WTC11 (cell line): ENCODE measurements around the gene WTAP. TPM values are rescaled to one million over a fixed set of nuclear protein-coding genes. Genes with fewer than 3 reads are reported as not detected.

ENCODE experiments used
- ATAC-seq: fragments of 200-7000 bp; cut with Tn5 transposase; 2 replicates; pipeline ENCODE4 v1.10.0; 2021; ENCODE audit warnings: mild to moderate bottlenecking, moderate library complexity
- CTCF ChIA-PET: fragments of 300-600 bp; sonication (Branson Sonifier 250); formaldehyde crosslinking; loops from one replicate; lab custom pipeline; 2021; ENCODE audit warnings: antibody characterized with exemption; lab: Charles Lee
- POLR2A ChIA-PET: fragments of 350-600 bp; sonication (Branson Sonifier 250); formaldehyde crosslinking; loops from one replicate; lab custom pipeline; 2021; ENCODE audit warnings: antibody characterized with exemption; lab: Charles Lee
- DNase-seq: peaks from one replicate; pipeline ENCODE4 v3.0.0; 2021; ENCODE audit warnings: low spot score
- H3K27ac Mint-ChIP-seq: 2 replicates; pipeline ENCODE4 v1.8.0; 2021; ENCODE audit warnings: mixed read lengths
- H3K27me3 Mint-ChIP-seq: 2 replicates; pipeline ENCODE4 v1.8.0; 2021; ENCODE audit warnings: low read depth, mild to moderate bottlenecking, moderate library complexity, mixed read lengths
- H3K36me3 Mint-ChIP-seq: 2 replicates; pipeline ENCODE4 v1.8.0; 2021; ENCODE audit warnings: mixed read lengths
- H3K4me1 Mint-ChIP-seq: 2 replicates; pipeline ENCODE4 v1.8.0; 2022; ENCODE audit warnings: mixed read lengths
- H3K4me3 Mint-ChIP-seq: 2 replicates; pipeline ENCODE4 v1.8.0; 2021; ENCODE audit warnings: mild to moderate bottlenecking, moderate library complexity, mixed read lengths
- H3K9me3 Mint-ChIP-seq: 2 replicates; pipeline ENCODE4 v1.8.0; 2021; ENCODE audit warnings: mixed read lengths
- ATF1 ChIP-seq: sonication (generic); formaldehyde crosslinking; IDR thresholded peaks from 2 replicates; pipeline ENCODE4 v1.8.1; 2023; ENCODE audit warnings: mild to moderate bottlenecking, moderate library complexity, missing genetic modification reagents
- ETV6 ChIP-seq: sonication (generic); formaldehyde crosslinking; IDR thresholded peaks from 2 replicates; pipeline ENCODE4 v1.8.1; 2022; ENCODE audit warnings: mild to moderate bottlenecking, missing genetic modification reagents
- JAZF1 ChIP-seq: fragments of 250-450 bp; sonication (Bioruptor Pico); IDR thresholded peaks from 2 replicates; pipeline ENCODE4 v1.9.0; 2021; ENCODE audit warnings: moderate library complexity, mild to moderate bottlenecking, inconsistent platforms
- JUN ChIP-seq: sonication (generic); formaldehyde crosslinking; IDR thresholded peaks from 2 replicates; pipeline ENCODE4 v1.8.0; 2023; ENCODE audit warnings: mild to moderate bottlenecking, missing genetic modification reagents
- KAT7 ChIP-seq: sonication (generic); formaldehyde crosslinking; IDR thresholded peaks from 2 replicates; pipeline ENCODE4 v1.8.1; 2023; ENCODE audit warnings: missing genetic modification reagents, mild to moderate bottlenecking, borderline replicate concordance
- MXD4 ChIP-seq: fragments of 250-450 bp; sonication (Bioruptor Pico); IDR thresholded peaks from 2 replicates; pipeline ENCODE4 v1.8.0; 2021; ENCODE audit warnings: mild to moderate bottlenecking, moderate library complexity, borderline replicate concordance
- NFATC4 ChIP-seq: fragments of 250-450 bp; sonication (Bioruptor Pico); IDR thresholded peaks from 2 replicates; pipeline ENCODE4 v1.9.0; 2021; ENCODE audit warnings: mild to moderate bottlenecking
- ZNF138 ChIP-seq: sonication (generic); formaldehyde crosslinking; conservative IDR thresholded peaks from 2 replicates; pipeline ENCODE4 v1.8.1; 2022; ENCODE audit warnings: mild to moderate bottlenecking, moderate library complexity, missing genetic modification reagents
- ZNF416 ChIP-seq: fragments of 250-450 bp; sonication (Bioruptor Pico); IDR thresholded peaks from 2 replicates; pipeline ENCODE4 v1.9.0; 2021; ENCODE audit warnings: mild to moderate bottlenecking, inconsistent platforms
- total RNA-seq: library from RNA; stranded (reverse); gene quantifications from 3 replicates; pipeline ENCODE4 v1.2.3, GENCODE V29; 2021
- TF ChIP-seq, protein P1 (sequence below): sonication (generic); formaldehyde crosslinking; IDR thresholded peaks from 2 replicates; pipeline ENCODE4 v1.8.0; 2022; ENCODE audit warnings: mild to moderate bottlenecking, missing genetic modification reagents
- TF ChIP-seq, protein P2 (sequence below): sonication (generic); formaldehyde crosslinking; IDR thresholded peaks from 2 replicates; pipeline ENCODE4 v1.8.0; 2022; ENCODE audit warnings: mild to moderate bottlenecking, missing genetic modification reagents
- TF ChIP-seq, protein P3 (sequence below): sonication (generic); formaldehyde crosslinking; IDR thresholded peaks from 2 replicates; pipeline ENCODE4 v1.8.1; 2022; ENCODE audit warnings: missing genetic modification reagents, borderline replicate concordance
- TF ChIP-seq, protein P4 (sequence below): fragments of 250-450 bp; sonication (Bioruptor Pico); IDR thresholded peaks from 2 replicates; pipeline ENCODE4 v1.9.0; 2021; ENCODE audit warnings: mild to moderate bottlenecking
- TF ChIP-seq, protein P5 (sequence below): sonication (generic); formaldehyde crosslinking; IDR thresholded peaks from 2 replicates; pipeline ENCODE4 v1.8.1; 2023; ENCODE audit warnings: mild to moderate bottlenecking, missing genetic modification reagents, borderline replicate concordance
- TF ChIP-seq, protein P6 (sequence below): fragments of 250-450 bp; sonication (Bioruptor Pico); IDR thresholded peaks from 2 replicates; pipeline ENCODE4 v1.8.0; 2021; ENCODE audit warnings: mild to moderate bottlenecking

Gene WTAP
- total RNA-seq, 1 experiment from 2014 or later: 88.8 TPM

DNA sequence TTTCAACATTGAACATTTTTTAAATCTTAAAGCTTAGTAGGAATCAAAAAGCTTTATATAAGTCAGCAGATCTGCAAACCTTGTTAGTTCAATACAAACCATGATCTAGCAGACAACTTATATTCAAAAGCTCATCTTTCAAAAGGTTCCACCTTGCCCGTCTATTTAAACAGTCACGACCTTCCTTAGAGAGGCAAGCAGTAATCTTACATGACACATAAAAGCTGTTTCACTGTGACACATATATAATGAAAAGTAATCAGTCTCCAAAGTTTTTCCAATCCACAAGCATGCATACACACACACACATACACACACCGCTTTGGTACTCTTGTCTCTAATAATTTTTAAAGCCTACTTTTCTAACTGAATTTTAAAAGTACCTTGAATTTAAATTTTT lies 47.2 kb upstream of the WTAP start:
- no peak for DNase-seq
- TF ChIP-seq, protein P1, sequence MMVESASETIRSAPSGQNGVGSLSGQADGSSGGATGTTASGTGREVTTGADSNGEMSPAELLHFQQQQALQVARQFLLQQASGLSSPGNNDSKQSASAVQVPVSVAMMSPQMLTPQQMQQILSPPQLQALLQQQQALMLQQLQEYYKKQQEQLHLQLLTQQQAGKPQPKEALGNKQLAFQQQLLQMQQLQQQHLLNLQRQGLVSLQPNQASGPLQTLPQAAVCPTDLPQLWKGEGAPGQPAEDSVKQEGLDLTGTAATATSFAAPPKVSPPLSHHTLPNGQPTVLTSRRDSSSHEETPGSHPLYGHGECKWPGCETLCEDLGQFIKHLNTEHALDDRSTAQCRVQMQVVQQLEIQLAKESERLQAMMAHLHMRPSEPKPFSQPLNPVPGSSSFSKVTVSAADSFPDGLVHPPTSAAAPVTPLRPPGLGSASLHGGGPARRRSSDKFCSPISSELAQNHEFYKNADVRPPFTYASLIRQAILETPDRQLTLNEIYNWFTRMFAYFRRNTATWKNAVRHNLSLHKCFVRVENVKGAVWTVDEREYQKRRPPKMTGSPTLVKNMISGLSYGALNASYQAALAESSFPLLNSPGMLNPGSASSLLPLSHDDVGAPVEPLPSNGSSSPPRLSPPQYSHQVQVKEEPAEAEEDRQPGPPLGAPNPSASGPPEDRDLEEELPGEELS (CRISPR knock-in tag): no peak
- TF ChIP-seq NFATC4 (CRISPR knock-in tag): no peak
- no peak for TF ChIP-seq JAZF1 (CRISPR knock-in tag)
- TF ChIP-seq, protein P2, sequence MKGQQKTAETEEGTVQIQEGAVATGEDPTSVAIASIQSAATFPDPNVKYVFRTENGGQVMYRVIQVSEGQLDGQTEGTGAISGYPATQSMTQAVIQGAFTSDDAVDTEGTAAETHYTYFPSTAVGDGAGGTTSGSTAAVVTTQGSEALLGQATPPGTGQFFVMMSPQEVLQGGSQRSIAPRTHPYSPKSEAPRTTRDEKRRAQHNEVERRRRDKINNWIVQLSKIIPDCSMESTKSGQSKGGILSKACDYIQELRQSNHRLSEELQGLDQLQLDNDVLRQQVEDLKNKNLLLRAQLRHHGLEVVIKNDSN: no peak
- TF ChIP-seq, protein P3, sequence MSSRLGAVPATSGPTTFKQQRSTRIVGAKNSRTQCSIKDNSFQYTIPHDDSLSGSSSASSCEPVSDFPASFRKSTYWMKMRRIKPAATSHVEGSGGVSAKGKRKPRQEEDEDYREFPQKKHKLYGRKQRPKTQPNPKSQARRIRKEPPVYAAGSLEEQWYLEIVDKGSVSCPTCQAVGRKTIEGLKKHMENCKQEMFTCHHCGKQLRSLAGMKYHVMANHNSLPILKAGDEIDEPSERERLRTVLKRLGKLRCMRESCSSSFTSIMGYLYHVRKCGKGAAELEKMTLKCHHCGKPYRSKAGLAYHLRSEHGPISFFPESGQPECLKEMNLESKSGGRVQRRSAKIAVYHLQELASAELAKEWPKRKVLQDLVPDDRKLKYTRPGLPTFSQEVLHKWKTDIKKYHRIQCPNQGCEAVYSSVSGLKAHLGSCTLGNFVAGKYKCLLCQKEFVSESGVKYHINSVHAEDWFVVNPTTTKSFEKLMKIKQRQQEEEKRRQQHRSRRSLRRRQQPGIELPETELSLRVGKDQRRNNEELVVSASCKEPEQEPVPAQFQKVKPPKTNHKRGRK (CRISPR knock-in tag): no peak
- TF ChIP-seq, protein P4, sequence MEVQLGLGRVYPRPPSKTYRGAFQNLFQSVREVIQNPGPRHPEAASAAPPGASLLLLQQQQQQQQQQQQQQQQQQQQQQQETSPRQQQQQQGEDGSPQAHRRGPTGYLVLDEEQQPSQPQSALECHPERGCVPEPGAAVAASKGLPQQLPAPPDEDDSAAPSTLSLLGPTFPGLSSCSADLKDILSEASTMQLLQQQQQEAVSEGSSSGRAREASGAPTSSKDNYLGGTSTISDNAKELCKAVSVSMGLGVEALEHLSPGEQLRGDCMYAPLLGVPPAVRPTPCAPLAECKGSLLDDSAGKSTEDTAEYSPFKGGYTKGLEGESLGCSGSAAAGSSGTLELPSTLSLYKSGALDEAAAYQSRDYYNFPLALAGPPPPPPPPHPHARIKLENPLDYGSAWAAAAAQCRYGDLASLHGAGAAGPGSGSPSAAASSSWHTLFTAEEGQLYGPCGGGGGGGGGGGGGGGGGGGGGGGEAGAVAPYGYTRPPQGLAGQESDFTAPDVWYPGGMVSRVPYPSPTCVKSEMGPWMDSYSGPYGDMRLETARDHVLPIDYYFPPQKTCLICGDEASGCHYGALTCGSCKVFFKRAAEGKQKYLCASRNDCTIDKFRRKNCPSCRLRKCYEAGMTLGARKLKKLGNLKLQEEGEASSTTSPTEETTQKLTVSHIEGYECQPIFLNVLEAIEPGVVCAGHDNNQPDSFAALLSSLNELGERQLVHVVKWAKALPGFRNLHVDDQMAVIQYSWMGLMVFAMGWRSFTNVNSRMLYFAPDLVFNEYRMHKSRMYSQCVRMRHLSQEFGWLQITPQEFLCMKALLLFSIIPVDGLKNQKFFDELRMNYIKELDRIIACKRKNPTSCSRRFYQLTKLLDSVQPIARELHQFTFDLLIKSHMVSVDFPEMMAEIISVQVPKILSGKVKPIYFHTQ (CRISPR knock-in tag): no peak
- no peak for TF ChIP-seq JUN
- TF ChIP-seq ZNF416: no peak
- TF ChIP-seq, protein P5, sequence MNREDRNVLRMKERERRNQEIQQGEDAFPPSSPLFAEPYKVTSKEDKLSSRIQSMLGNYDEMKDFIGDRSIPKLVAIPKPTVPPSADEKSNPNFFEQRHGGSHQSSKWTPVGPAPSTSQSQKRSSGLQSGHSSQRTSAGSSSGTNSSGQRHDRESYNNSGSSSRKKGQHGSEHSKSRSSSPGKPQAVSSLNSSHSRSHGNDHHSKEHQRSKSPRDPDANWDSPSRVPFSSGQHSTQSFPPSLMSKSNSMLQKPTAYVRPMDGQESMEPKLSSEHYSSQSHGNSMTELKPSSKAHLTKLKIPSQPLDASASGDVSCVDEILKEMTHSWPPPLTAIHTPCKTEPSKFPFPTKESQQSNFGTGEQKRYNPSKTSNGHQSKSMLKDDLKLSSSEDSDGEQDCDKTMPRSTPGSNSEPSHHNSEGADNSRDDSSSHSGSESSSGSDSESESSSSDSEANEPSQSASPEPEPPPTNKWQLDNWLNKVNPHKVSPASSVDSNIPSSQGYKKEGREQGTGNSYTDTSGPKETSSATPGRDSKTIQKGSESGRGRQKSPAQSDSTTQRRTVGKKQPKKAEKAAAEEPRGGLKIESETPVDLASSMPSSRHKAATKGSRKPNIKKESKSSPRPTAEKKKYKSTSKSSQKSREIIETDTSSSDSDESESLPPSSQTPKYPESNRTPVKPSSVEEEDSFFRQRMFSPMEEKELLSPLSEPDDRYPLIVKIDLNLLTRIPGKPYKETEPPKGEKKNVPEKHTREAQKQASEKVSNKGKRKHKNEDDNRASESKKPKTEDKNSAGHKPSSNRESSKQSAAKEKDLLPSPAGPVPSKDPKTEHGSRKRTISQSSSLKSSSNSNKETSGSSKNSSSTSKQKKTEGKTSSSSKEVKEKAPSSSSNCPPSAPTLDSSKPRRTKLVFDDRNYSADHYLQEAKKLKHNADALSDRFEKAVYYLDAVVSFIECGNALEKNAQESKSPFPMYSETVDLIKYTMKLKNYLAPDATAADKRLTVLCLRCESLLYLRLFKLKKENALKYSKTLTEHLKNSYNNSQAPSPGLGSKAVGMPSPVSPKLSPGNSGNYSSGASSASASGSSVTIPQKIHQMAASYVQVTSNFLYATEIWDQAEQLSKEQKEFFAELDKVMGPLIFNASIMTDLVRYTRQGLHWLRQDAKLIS: no peak
- TF ChIP-seq KAT7 (CRISPR knock-in tag): no peak
- no peak for TF ChIP-seq ZNF138 (CRISPR knock-in tag)
- TF ChIP-seq, protein P6, sequence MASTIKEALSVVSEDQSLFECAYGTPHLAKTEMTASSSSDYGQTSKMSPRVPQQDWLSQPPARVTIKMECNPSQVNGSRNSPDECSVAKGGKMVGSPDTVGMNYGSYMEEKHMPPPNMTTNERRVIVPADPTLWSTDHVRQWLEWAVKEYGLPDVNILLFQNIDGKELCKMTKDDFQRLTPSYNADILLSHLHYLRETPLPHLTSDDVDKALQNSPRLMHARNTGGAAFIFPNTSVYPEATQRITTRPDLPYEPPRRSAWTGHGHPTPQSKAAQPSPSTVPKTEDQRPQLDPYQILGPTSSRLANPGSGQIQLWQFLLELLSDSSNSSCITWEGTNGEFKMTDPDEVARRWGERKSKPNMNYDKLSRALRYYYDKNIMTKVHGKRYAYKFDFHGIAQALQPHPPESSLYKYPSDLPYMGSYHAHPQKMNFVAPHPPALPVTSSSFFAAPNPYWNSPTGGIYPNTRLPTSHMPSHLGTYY (CRISPR knock-in tag): no peak
- no peak for TF ChIP-seq MXD4
- TF ChIP-seq ATF1 (CRISPR knock-in tag): no peak
- TF ChIP-seq ETV6 (CRISPR knock-in tag): no peak
- H3K9me3 Mint-ChIP-seq: peaks cover 4% of the 10 kb centered on the region; the same call in 1 of the 2 replicates
- ChIA-PET CTCF (interaction anchor here (0.6 to 3.1 kb wide), 3 partner anchors 47 to 428 kb away, joined by 3 to 8 read pairs (median 4); no protein-coding TSS in a partner anchor), POLR2A (no interaction called here)
- H3K4me1 Mint-ChIP-seq: no peaks in the 10 kb centered on the region
- no peaks in the 10 kb centered on the region for H3K27me3 Mint-ChIP-seq
- no peak overlapping the region for H3K4me3 Mint-ChIP-seq
- ATAC-seq: no peak
- peaks cover 35% of the 10 kb centered on the region for H3K36me3 Mint-ChIP-seq
- H3K27ac Mint-ChIP-seq: no peak overlapping the region; the same call in 1 of the 2 replicates
